ENCODE results near the gene GID4.

GID4 gene

GRCh38 chr17:18105027-18105426 is 65.8 kb downstream of the GID4 start:
- no peak overlapping the region for H3K4me2 ChIP-seq (ENCODE audit: low read depth, low read length, poor library complexity, severe bottlenecking)
- H3K36me3 ChIP-seq (ENCODE audit: insufficient read depth, low read length), result peaks cover 10% of the 10 kb centered on the region; the same call in 1 of the 2 replicates
- H3K4me3 ChIP-seq (ENCODE audit: low read length, poor library complexity, severe bottlenecking), result no peak overlapping the region
- no peaks in the 10 kb centered on the region for H3K79me2 ChIP-seq (ENCODE audit: insufficient read depth, low read length)
- H4K20me1 ChIP-seq (ENCODE audit: insufficient read depth, low read length, poor library complexity, severe bottlenecking), result no peaks in the 10 kb centered on the region
- H3K9me3 ChIP-seq (ENCODE audit: insufficient read depth, low read depth, low read length), result no peaks in the 10 kb centered on the region
- peaks cover 5% of the 10 kb centered on the region for H3K4me1 ChIP-seq (ENCODE audit: insufficient read depth, low read length, poor library complexity, severe bottlenecking)
- TF ChIP-seq CTCF (conservative IDR thresholded peaks at IDR 0.05; ENCODE audit: low read length), result no peak
- TF ChIP-seq EZH2phosphoT487 (IDR thresholded peaks at IDR 0.05; ENCODE audit: borderline replicate concordance), result no peak
- H3K9ac ChIP-seq (ENCODE audit: low read depth, low read length, poor library complexity, severe bottlenecking), result no peak overlapping the region
- no peaks in the 10 kb centered on the region for H3K27me3 ChIP-seq (ENCODE audit: insufficient read depth, low read length, poor library complexity, severe bottlenecking)
- no peaks in the 10 kb centered on the region for H3K9me2 ChIP-seq (replicated peaks; ENCODE audit: low read depth, low read length)
- no peak overlapping the region for H2AFZ ChIP-seq (ENCODE audit: low read length)
- no peaks in the 10 kb centered on the region for H3F3A ChIP-seq (ENCODE audit: low read depth)

- Histone ChIP-seq H3K9ac (ENCODE audit: low read depth, low read length, poor library complexity, severe bottlenecking) (no peak overlapping the region), H3K9me2 (replicated peaks; ENCODE audit: low read depth, low read length) (no peaks in the 10 kb centered on the region), H3F3A (ENCODE audit: low read depth) (no peaks in the 10 kb centered on the region), H3K9me3 (ENCODE audit: insufficient read depth, low read depth, low read length) (no peaks in the 10 kb centered on the region), H3K4me2 (ENCODE audit: low read depth, low read length, poor library complexity, severe bottlenecking) (no peak overlapping the region), H4K20me1 (ENCODE audit: insufficient read depth, low read length, poor library complexity, severe bottlenecking) (no peaks in the 10 kb centered on the region), H2AFZ (ENCODE audit: low read length) (no peak overlapping the region), H3K4me3 (ENCODE audit: low read length, poor library complexity, severe bottlenecking) (no peak overlapping the region), H3K79me2 (ENCODE audit: insufficient read depth, low read length) (no peaks in the 10 kb centered on the region), H3K27me3 (ENCODE audit: insufficient read depth, low read length, poor library complexity, severe bottlenecking) (no peaks in the 10 kb centered on the region), H3K4me1 (ENCODE audit: insufficient read depth, low read length, poor library complexity, severe bottlenecking) (peaks cover 5% of the 10 kb centered on the region), H3K36me3 (ENCODE audit: insufficient read depth, low read length) (peaks cover 4% of the 10 kb centered on the region; the same call in 1 of the 2 replicates)
- no peak for TF ChIP-seq EZH2phosphoT487 (IDR thresholded peaks at IDR 0.05; ENCODE audit: borderline replicate concordance)
These were observed 66.4 kb downstream of the GID4 start for GRCh38 chr17:18105595-18105994.

- Histone ChIP-seq H3K79me2 (ENCODE audit: insufficient read depth, low read length) (no peaks in the 10 kb centered on the region), H3K9me3 (ENCODE audit: insufficient read depth, low read depth, low read length) (no peaks in the 10 kb centered on the region), H3K36me3 (ENCODE audit: insufficient read depth, low read length) (peaks cover 4% of the 10 kb centered on the region; the same call in 1 of the 2 replicates), H4K20me1 (ENCODE audit: insufficient read depth, low read length, poor library complexity, severe bottlenecking) (no peaks in the 10 kb centered on the region), H3K9me2 (replicated peaks; ENCODE audit: low read depth, low read length) (no peaks in the 10 kb centered on the region), H3F3A (ENCODE audit: low read depth) (no peaks in the 10 kb centered on the region), H3K4me1 (ENCODE audit: insufficient read depth, low read length, poor library complexity, severe bottlenecking) (peaks cover 5% of the 10 kb centered on the region), H2AFZ (ENCODE audit: low read length) (no peak overlapping the region), H3K4me3 (ENCODE audit: low read length, poor library complexity, severe bottlenecking) (no peak overlapping the region), H3K9ac (ENCODE audit: low read depth, low read length, poor library complexity, severe bottlenecking) (no peak overlapping the region), H3K4me2 (ENCODE audit: low read depth, low read length, poor library complexity, severe bottlenecking) (no peak overlapping the region), H3K27me3 (ENCODE audit: insufficient read depth, low read length, poor library complexity, severe bottlenecking) (no peaks in the 10 kb centered on the region)
- TF ChIP-seq EZH2phosphoT487 (IDR thresholded peaks at IDR 0.05; ENCODE audit: borderline replicate concordance) (no peak), CTCF (conservative IDR thresholded peaks at IDR 0.05; ENCODE audit: low read length) (no peak)
These were observed 67.0 kb downstream of the GID4 start for GRCh38 chr17:18106211-18106610.

- Histone ChIP-seq H3K4me1 (ENCODE audit: insufficient read depth, low read length, poor library complexity, severe bottlenecking) (peaks cover 5% of the 10 kb centered on the region), H3K4me3 (ENCODE audit: low read length, poor library complexity, severe bottlenecking) (no peak overlapping the region), H3K79me2 (ENCODE audit: insufficient read depth, low read length) (no peaks in the 10 kb centered on the region), H3K36me3 (ENCODE audit: insufficient read depth, low read length) (no peaks in the 10 kb centered on the region; the same call in 1 of the 2 replicates), H3K9me2 (replicated peaks; ENCODE audit: low read depth, low read length) (no peaks in the 10 kb centered on the region), H3K4me2 (ENCODE audit: low read depth, low read length, poor library complexity, severe bottlenecking) (no peak overlapping the region), H3K9ac (ENCODE audit: low read depth, low read length, poor library complexity, severe bottlenecking) (no peak overlapping the region), H2AFZ (ENCODE audit: low read length) (no peak overlapping the region), H3F3A (ENCODE audit: low read depth) (no peaks in the 10 kb centered on the region), H4K20me1 (ENCODE audit: insufficient read depth, low read length, poor library complexity, severe bottlenecking) (no peaks in the 10 kb centered on the region), H3K9me3 (ENCODE audit: insufficient read depth, low read depth, low read length) (no peaks in the 10 kb centered on the region), H3K27me3 (ENCODE audit: insufficient read depth, low read length, poor library complexity, severe bottlenecking) (no peaks in the 10 kb centered on the region)
- no peak for TF ChIP-seq CTCF (conservative IDR thresholded peaks at IDR 0.05; ENCODE audit: low read length)
These were observed 68.0 kb downstream of the GID4 start for GRCh38 chr17:18107061-18107790.

Measured in Loucy (cell line).